ENCODE data around the gene AUP1.

Gene AUP1

GRCh38 chr2:74556831-74557370 lies 27.4 kb upstream of the AUP1 start:
- DNase-seq (ENCODE audit: low read depth in 4 of 4, low spot score in 1 of 4): no peak

GRCh38 chr2:74556159-74556558 lies 26.7 kb upstream of the AUP1 start:
- no peak for DNase-seq (ENCODE audit: low read depth in 4 of 4, low spot score in 1 of 4)

- no peak for DNase-seq (ENCODE audit: low read depth in 4 of 4, low spot score in 1 of 4)
Measured at GRCh38 chr2:74555610-74556103, 26.2 kb upstream of the AUP1 start.

DNA sequence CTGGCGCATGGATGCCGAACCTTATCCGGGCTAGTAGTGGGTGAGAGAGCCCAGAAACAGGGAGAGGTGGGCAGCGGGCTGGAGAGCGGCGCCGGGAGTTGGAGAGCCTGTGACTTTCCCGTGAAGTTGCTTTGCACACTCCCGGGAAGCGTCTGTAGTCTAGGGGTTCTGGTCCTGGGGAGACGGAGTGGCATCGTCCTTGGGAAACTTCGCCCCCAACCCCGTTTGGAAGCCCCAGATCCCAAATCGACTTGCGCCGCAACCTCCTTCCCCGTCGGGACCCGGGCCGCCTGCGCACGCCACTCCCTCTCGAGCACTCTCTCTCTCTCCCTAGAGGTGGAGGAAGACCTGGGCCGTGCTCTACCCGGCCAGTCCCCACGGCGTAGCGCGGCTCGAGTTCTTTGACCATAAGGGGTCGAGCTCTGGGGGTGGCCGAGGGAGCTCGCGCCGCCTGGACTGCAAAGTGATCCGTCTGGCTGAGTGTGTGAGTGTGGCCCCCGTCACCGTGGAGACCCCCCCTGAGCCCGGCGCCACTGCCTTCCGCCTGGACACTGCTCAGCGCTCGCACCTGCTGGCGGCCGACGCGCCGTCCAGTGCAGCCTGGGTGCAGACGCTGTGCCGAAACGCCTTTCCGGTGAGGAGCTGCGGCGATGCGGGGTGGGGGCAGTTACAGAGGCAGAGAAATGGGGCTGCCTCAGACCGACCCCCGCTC lies 25.5 kb upstream of the AUP1 start:
- DNase-seq (ENCODE audit: low read depth in 4 of 4, low spot score in 1 of 4): peak in 1 of 4 experiments; percentile 22

DNA sequence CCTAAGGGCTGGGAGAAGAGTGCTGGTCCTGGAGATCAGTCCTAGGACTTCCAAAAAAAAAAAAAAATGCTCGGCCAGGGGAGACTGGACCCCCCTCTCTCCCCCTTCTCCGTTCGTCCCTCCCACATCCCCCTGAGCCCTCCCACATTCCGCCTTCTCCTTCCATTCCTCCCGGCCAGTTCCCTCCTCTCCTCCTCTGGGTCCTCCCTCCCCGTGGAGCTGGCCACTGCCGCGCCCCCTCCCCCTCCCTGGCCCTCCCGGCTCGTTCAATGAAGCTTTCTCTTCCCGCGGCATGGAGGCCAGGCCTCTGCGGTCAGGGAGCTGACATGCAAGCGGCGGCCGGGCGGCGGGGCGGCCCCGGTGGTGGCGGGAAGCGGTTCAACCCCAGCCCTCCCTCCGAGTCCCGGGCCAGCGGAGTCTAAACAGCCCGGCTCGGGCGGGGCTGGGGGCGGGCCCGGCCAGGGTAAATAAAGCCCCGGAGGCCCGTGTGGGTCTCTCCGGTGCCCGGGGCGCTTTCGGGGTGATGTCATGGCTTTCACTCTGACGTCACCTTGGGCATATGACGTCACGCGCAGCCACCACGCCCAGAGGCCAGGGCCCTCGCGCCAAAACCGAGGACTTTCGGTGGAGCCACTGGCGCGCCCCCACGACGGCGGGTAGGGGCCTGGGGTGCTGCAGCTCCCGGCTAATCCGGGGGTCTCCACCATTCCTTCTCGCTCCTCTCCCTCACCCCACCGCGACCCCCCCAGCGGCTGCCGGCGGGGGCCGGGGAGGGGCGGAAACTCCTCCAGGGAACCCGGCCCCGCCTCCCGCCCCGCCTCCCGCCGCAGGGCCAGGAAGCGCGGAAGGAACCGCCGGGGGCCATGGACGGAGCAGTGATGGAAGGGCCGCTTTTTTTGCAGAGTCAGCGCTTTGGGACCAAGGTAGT lies 24.6 kb upstream of the AUP1 start, which contains the start of the genes DOK1 and LOXL3:
DOK1 (plus strand) TSS at position 829 of the 928 bp plus-strand sequence; CDS start at position 864, 35 bp downstream.
LOXL3 (minus strand) TSS at position 51 of the 928 bp plus-strand sequence. CDS start 1,308 bp downstream, outside the sequence.
- peak; percentile 62 to 84 (median 75) for DNase-seq (ENCODE audit: low read depth in 4 of 4, low spot score in 1 of 4)

GRCh38 chr2:74552914-74553811 lies 23.7 kb upstream of the AUP1 start:
- no peak for DNase-seq (ENCODE audit: low read depth in 4 of 4, low spot score in 1 of 4)

DNA sequence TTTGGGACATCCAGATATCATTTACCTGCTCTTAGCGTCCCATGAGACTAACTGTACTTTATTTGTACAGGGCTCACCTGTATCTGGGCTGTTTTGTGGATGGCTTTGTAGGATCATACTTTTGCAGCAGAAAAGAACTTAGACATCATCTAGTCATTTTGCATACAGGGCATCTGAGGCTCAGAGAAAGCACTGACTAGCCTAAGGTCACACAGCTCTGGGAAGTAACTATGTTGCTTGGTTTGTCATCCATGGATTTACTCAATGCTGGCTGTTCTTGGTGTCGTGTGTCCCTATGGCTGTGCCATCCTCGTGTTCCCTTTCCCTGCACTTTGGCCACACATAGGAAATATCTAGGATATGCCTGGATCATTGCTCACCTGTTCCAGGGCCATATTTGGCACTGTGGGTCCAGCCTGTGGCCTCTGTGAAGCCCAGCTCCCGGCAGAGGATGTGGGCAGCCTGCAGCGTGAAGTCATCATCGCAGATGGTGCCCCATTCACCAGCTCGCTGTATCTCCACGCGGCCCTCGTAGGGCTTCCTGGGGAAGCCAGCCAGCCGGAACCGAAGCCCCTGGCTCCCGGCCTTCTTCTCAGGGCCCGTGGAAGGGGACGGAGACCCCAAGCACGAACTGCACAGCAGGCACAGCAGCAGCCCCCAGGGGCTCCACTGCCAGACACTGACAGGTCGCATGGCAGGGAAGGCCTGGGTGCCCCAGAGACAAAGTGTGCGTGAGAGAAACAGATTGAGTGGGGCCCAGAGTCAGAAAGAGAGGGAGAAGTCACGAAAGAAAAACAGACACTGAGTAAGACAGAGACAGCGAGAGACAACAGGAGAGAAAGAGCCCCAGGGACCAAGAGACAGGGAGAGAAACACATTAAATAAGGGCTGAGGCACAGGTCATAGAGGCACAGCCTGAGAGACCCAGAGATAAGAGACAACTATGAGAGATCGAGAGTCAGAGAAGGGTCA lies 22.7 kb upstream of the AUP1 start:
- no peak for DNase-seq (ENCODE audit: low read depth in 4 of 4, low spot score in 1 of 4)

DNA sequence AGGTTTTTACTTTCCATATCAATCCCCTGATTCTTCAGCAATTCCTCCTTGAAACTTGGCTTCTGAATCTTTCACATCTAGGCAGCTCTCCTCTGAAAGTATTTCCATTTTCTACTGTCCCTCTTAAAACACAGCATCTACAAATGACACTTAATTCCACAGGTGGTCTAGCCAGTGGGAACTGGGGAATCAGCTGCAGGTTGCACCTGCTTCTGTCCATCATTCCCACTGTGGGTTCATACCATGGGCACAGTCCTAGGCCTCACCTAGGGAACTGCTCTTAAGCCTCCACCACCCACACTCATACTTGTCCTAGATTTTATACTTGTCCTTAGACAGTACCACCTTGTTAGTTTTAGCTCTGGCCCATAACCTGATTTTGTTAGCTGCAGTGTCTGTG lies 22.0 kb upstream of the AUP1 start:
- DNase-seq (ENCODE audit: low read depth in 4 of 4, low spot score in 1 of 4): no peak

DNA sequence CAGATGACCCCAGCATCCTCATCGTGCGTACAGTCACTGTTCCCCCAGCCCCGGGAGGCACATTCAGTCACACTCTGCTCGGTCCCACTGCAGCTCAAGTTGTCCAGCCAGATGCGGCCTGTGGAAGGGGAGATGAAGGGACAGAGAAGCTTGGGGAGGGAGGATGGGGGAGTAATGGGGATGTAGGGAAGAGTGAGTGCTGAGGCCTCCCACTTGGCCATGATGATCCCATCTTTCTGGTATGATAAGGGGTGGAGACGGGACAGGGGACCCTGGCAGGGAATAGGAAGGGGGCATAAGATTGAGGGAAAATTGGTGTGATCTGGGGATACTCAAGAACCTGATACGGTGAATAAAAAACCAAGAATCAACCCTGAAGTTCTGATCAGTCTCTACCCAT lies 20.7 kb upstream of the AUP1 start:
- DNase-seq (ENCODE audit: low read depth in 4 of 4, low spot score in 1 of 4): no peak

- no peak for DNase-seq (ENCODE audit: low read depth in 4 of 4, low spot score in 1 of 4)
Measured at GRCh38 chr2:74548900-74549826, 19.7 kb upstream of the AUP1 start.

DNA sequence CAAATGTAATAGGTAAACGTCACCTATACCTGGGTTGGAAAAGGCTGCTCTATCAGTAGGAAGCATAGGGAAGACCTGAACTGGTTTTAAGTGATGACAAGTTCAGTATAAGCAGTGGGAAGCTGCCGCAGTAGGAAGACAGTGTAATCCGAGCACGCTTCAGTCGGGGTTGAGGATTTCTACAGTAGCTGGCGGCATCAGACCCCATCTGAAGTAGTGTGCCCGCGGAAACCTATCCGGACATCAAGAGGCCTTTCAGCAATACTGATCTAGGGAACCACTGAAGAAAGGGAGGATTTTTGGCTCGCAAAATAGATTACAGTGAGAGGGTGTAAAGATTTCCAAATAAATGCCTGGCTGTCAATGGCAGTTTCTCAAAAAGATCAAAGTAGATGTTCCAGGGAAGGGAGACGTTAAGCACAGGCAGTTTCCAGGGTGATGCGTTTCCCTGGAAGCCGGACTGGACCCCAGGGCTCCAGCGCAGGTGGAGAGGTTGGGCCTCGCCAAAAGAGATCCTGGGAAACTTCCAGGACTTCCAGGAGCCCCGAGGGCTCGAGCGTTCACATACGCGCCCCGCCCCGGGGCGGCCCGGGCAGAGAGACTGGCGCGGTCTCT lies 18.9 kb upstream of the AUP1 start:
- no peak for DNase-seq (ENCODE audit: low read depth in 4 of 4, low spot score in 1 of 4)

DNA sequence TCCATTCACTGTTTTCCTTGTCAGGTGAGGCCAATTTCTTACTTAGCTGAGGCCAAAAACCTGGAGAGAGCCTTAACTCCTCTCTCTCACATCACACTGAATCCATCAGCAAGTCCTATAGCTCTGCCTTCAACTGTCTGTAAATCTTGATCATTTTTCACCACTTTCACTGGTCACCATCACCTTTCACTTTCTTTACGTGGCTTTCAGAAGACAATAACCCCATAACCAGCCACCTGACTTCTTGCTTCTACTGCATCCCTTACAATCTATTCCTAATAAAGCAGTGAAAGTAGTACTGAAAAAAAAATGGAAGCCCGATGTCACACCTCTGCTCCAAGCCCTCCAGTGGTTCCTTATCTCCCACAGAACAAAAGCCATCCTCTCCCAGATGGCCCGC lies 16.5 kb upstream of the AUP1 start:
- no peak for DNase-seq (ENCODE audit: low read depth in 4 of 4, low spot score in 1 of 4)

- DNase-seq (ENCODE audit: low read depth in 4 of 4, low spot score in 1 of 4): no peak
Measured at GRCh38 chr2:74544634-74545033, 15.1 kb upstream of the AUP1 start.

- no peak for DNase-seq (ENCODE audit: low read depth in 4 of 4, low spot score in 1 of 4)
Measured at GRCh38 chr2:74542978-74543377, 13.5 kb upstream of the AUP1 start.

GRCh38 chr2:74540291-74540690 lies 10.8 kb upstream of the AUP1 start:
- DNase-seq (ENCODE audit: low read depth in 4 of 4, low spot score in 1 of 4): no peak

GRCh38 chr2:74538881-74539339 lies 9.4 kb upstream of the AUP1 start:
- DNase-seq (ENCODE audit: low read depth in 4 of 4, low spot score in 1 of 4): no peak

DNA sequence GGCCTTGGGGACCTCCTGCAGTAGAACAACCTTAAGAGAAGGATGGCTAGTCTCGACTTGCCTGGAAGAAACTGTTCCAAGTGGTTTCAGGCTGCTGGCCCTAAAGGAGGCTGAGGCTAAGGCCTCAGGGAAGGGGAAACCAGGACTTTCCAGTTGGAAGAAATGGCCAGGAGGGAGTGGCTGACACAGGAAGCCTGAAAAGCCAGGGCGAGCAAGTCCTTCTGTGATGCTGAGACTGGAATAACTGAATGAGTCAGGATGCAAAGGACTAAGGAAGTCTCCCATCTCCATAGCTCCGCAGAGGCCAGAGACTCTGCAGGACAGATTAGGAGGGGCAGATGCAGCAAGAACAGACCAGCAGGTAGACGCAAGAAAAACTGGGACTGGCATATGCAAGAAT lies 7.6 kb upstream of the AUP1 start:
- no peak for DNase-seq (ENCODE audit: low read depth in 4 of 4, low spot score in 1 of 4)
